DOHH2 (cell line): ENCODE results near the gene BCORL1.

Experiments
- H3F3A ChIP-seq: fragments of 200-600 bp; sonication (generic), shearing (Covaris generic); 2 replicates; pipeline ENCODE4 v1.6.0; 2016; ENCODE audit warnings: antibody characterized with exemption, mild to moderate bottlenecking; ENCODE audit not compliant: control insufficient read depth, insufficient read depth
- H3K27ac ChIP-seq: fragments of 200-600 bp; sonication (generic); 2 replicates; pipeline ENCODE4 v1.5.1; 2014; ENCODE audit warnings: low read depth, mild to moderate bottlenecking, low read length, moderate library complexity
- H3K27me3 ChIP-seq: fragments of 200-600 bp; sonication (generic); 2 replicates; pipeline ENCODE4 v1.6.1; 2014; ENCODE audit warnings: mild to moderate bottlenecking, low read length, mixed read lengths; ENCODE audit not compliant: control insufficient read depth
- H3K36me3 ChIP-seq: fragments of 200-600 bp; sonication (generic); 2 replicates; pipeline ENCODE4 v1.6.1; 2014; ENCODE audit warnings: mild to moderate bottlenecking, low read length, moderate library complexity, mixed read lengths; ENCODE audit not compliant: control insufficient read depth
- H3K4me1 ChIP-seq: fragments of 200-600 bp; sonication (generic); 2 replicates; pipeline ENCODE4 v1.6.1; 2014; ENCODE audit warnings: mild to moderate bottlenecking, low read length, mixed read lengths; ENCODE audit not compliant: control insufficient read depth
- H3K4me2 ChIP-seq: fragments of 200-600 bp; sonication (generic); 2 replicates; pipeline ENCODE4 v1.6.0; 2014; ENCODE audit warnings: mild to moderate bottlenecking, low read length, moderate library complexity
- H3K4me3 ChIP-seq: fragments of 200-600 bp; sonication (generic); 2 replicates; pipeline ENCODE4 v1.5.1; 2014; ENCODE audit warnings: mild to moderate bottlenecking, low read length, mixed read lengths
- H3K79me2 ChIP-seq: fragments of 200-600 bp; sonication (generic); 2 replicates; pipeline ENCODE4 v1.6.1; 2014; ENCODE audit warnings: mild to moderate bottlenecking, low read length, mixed read lengths; ENCODE audit not compliant: control insufficient read depth
- H3K9me2 ChIP-seq: fragments of 200-600 bp; sonication (generic); replicated peaks from 2 replicates; pipeline ENCODE4 v1.6.1; 2014; ENCODE audit warnings: mild to moderate bottlenecking, low read length, mixed read lengths; ENCODE audit not compliant: control insufficient read depth
- H3K9me3 ChIP-seq: fragments of 200-600 bp; sonication (generic); 2 replicates; pipeline ENCODE4 v1.6.1; 2014; ENCODE audit warnings: antibody characterized with exemption, low read length, mixed read lengths; ENCODE audit not compliant: control insufficient read depth, insufficient read depth
- H4K20me1 ChIP-seq: fragments of 200-600 bp; sonication (generic); 2 replicates; pipeline ENCODE4 v1.6.0; 2014; ENCODE audit warnings: low read depth, mild to moderate bottlenecking, antibody characterized with exemption, low read length, moderate library complexity; ENCODE audit not compliant: control insufficient read depth, insufficient read depth
- CTCF ChIP-seq: fragments of 200-600 bp; sonication (generic); IDR thresholded peaks from one replicate; pipeline ENCODE4 v1.5.1; 2014; ENCODE audit warnings: antibody characterized with exemption, mild to moderate bottlenecking, low read depth, low read length; ENCODE audit not compliant: poor library complexity, severe bottlenecking
- EZH2phosphoT487 ChIP-seq: fragments of 200-600 bp; sonication (generic); IDR thresholded peaks from 2 replicates; pipeline ENCODE4 v1.6.1; 2017; ENCODE audit warnings: borderline replicate concordance, mild to moderate bottlenecking, antibody characterized with exemption, low read length, moderate library complexity, mixed read lengths

Gene BCORL1

GRCh38 chrX:130091980-130092522, 109.6 kb downstream of the BCORL1 start:
- Histone ChIP-seq H3K4me2 (peak overlapping the region; percentile 75), H3K9me2 (no peaks in the 10 kb centered on the region), H3F3A (peaks cover 3% of the 10 kb centered on the region; the same call in 1 of the 2 replicates), H3K27ac (peak overlapping the region; percentile 62), H3K4me1 (peaks cover 56% of the 10 kb centered on the region), H3K4me3 (peak overlapping the region; percentile 54), H3K9me3 (no peaks in the 10 kb centered on the region), H3K27me3 (no peaks in the 10 kb centered on the region), H4K20me1 (no peaks in the 10 kb centered on the region), H3K36me3 (no peaks in the 10 kb centered on the region), H3K79me2 (peaks cover 70% of the 10 kb centered on the region)
- peak; percentile 42 for TF ChIP-seq CTCF
- no peak for TF ChIP-seq EZH2phosphoT487

GRCh38 chrX:130093271-130093670, 110.8 kb downstream of the BCORL1 start:
- Histone ChIP-seq H3K4me2 (no peak overlapping the region), H3K4me3 (no peak overlapping the region)

GRCh38 chrX:130094696-130095095, 112.3 kb downstream of the BCORL1 start:
- TF ChIP-seq CTCF (no peak), EZH2phosphoT487 (no peak)
- Histone ChIP-seq H3K79me2 (peaks cover 78% of the 10 kb centered on the region), H3K27ac (no peak overlapping the region), H3F3A (no peaks in the 10 kb centered on the region), H3K9me3 (no peaks in the 10 kb centered on the region), H3K27me3 (no peaks in the 10 kb centered on the region), H3K36me3 (no peaks in the 10 kb centered on the region), H3K4me2 (no peak overlapping the region), H3K4me1 (peaks cover 34% of the 10 kb centered on the region), H4K20me1 (no peaks in the 10 kb centered on the region), H3K9me2 (no peaks in the 10 kb centered on the region), H3K4me3 (no peak overlapping the region)

More at GRCh38 chrX:130093271-130093670, 110.8 kb downstream of the BCORL1 start:
- H3K9me2 ChIP-seq = no peaks in the 10 kb centered on the region
- no peak overlapping the region for H3K27ac ChIP-seq
- H3K27me3 ChIP-seq = no peaks in the 10 kb centered on the region
- no peak for TF ChIP-seq CTCF
- TF ChIP-seq EZH2phosphoT487 = no peak
- H3K79me2 ChIP-seq = peaks cover 73% of the 10 kb centered on the region
- H3K4me1 ChIP-seq = peaks cover 44% of the 10 kb centered on the region
- H4K20me1 ChIP-seq = no peaks in the 10 kb centered on the region
- H3K9me3 ChIP-seq = no peaks in the 10 kb centered on the region
- no peaks in the 10 kb centered on the region for H3K36me3 ChIP-seq
- H3F3A ChIP-seq = no peaks in the 10 kb centered on the region
